Endothelial cell of umbilical vein (primary cell): ENCODE results near the gene FLVCR2. TPM values are rescaled to one million over a fixed set of nuclear protein-coding genes. Genes with fewer than 3 reads are reported as not detected.

Source experiments
- BruUV-seq: library from RNA; stranded (reverse); fragments of 400-500 nt; replicated peaks from 2 replicates; lab custom pipeline; 2021; lab: Mats Ljungman, UMichigan
- CTCF ChIA-PET: fragments of 300-600, 350-600 bp; sonication (Branson Sonifier 250); formaldehyde crosslinking; loops from one replicate; lab custom pipeline; 2021; ENCODE audit warnings: antibody characterized with exemption, inconsistent platforms; lab: Charles Lee
- POLR2A ChIA-PET: fragments of 300-600, 350-600 bp; sonication (Branson Sonifier 250); formaldehyde crosslinking; loops from one replicate; lab custom pipeline; 2021; ENCODE audit warnings: antibody characterized with exemption, inconsistent platforms; lab: Charles Lee
- DNase-seq: peaks from one replicate; pipeline ENCODE4 v3.0.0-alpha.2; 2011; ENCODE audit warnings: low read depth, low spot score
- FAIRE-seq: peaks from 2 replicates; lab custom pipeline; 2011; peaks lifted over from hg19 to GRCh38; lab: Jason Lieb, UNC
- H2AFZ ChIP-seq: 2 replicates; pipeline ENCODE4 v1.6.0; 2012; ENCODE audit warnings: low read depth, low read length, control low read depth, inconsistent platforms
- H3K27ac ChIP-seq: 2 replicates; pipeline ENCODE4 v1.5.1; 2011; ENCODE audit warnings: low read depth, mild to moderate bottlenecking, control low read depth, low read length, moderate library complexity; ENCODE audit not compliant: insufficient read depth
- H3K27me3 ChIP-seq, 2 experiments: 2 replicates each; pipeline versions ENCODE4 v1.6.0 to v1.6.1; 2011; ENCODE audit warnings: low read length in 2 of 2, mixed read lengths in 1 of 2; ENCODE audit not compliant: control insufficient read depth in 2 of 2, insufficient read depth in 2 of 2
- H3K36me3 ChIP-seq, 2 experiments: 2 replicates in 1 of 2; 3 replicates in 1 of 2; pipeline ENCODE4 v1.5.1; 2011; ENCODE audit warnings: low read length in 2 of 2, mild to moderate bottlenecking in 1 of 2, moderate library complexity in 1 of 2; ENCODE audit not compliant: control insufficient read depth in 2 of 2, insufficient read depth in 2 of 2; ENCODE audit errors: extremely low read depth in 1 of 2
- H3K4me1 ChIP-seq: 3 replicates; pipeline ENCODE4 v1.5.1; 2011; ENCODE audit warnings: mild to moderate bottlenecking, low read length; ENCODE audit not compliant: control insufficient read depth, insufficient read depth; ENCODE audit errors: extremely low read depth
- H3K4me2 ChIP-seq: 2 replicates; pipeline ENCODE4 v1.6.1; 2011; ENCODE audit warnings: low read length, control low read depth, mixed read lengths; ENCODE audit not compliant: insufficient read depth
- H3K4me3 ChIP-seq, 3 experiments: fragments of 200-600 bp in 1 of 3; sonication (generic), shearing (Covaris generic) in 1 of 3; replicated peaks in 1 of 3; 2 replicates each; pipeline ENCODE4 v1.5.1; 2011 to 2016; ENCODE audit warnings: control low read depth in 3 of 3, low read length in 3 of 3, mild to moderate bottlenecking in 2 of 3, inconsistent platforms in 1 of 3, low read depth in 1 of 3, moderate library complexity in 1 of 3; ENCODE audit not compliant: insufficient read depth in 1 of 3
- H3K79me2 ChIP-seq: 2 replicates; pipeline ENCODE4 v1.6.0; 2012; ENCODE audit warnings: low read length, inconsistent platforms; ENCODE audit not compliant: control insufficient read depth, insufficient read depth
- H3K9ac ChIP-seq: replicated peaks from 2 replicates; pipeline ENCODE3; 2011; ENCODE audit warnings: low read length, control low read depth; ENCODE audit not compliant: insufficient read depth; ENCODE audit errors: extremely low read depth
- H3K9me1 ChIP-seq: replicated peaks from 3 replicates; pipeline ENCODE4 v1.6.0; 2011; ENCODE audit warnings: mild to moderate bottlenecking, low read length; ENCODE audit not compliant: control insufficient read depth, insufficient read depth; ENCODE audit errors: extremely low read depth
- H3K9me3 ChIP-seq: replicated peaks from 2 replicates; pipeline ENCODE4 v1.5.1; 2012; ENCODE audit warnings: low read length, inconsistent platforms; ENCODE audit not compliant: control insufficient read depth, insufficient read depth
- H4K20me1 ChIP-seq: replicated peaks from 2 replicates; pipeline ENCODE3; 2011; ENCODE audit warnings: mild to moderate bottlenecking, low read length; ENCODE audit not compliant: control insufficient read depth, insufficient read depth; ENCODE audit errors: extremely low read depth
- EZH2 ChIP-seq: IDR thresholded peaks from 2 replicates; pipeline ENCODE4 v1.6.1; 2012; ENCODE audit warnings: borderline replicate concordance, low read depth, mild to moderate bottlenecking, moderate library complexity, low read length, inconsistent platforms; ENCODE audit not compliant: severe bottlenecking
- FOS ChIP-seq: IDR thresholded peaks from 2 replicates; pipeline ENCODE4 v1.6.1; 2011; ENCODE audit warnings: mild to moderate bottlenecking, low read length, moderate library complexity, borderline replicate concordance; ENCODE audit not compliant: insufficient read depth
- GATA2 ChIP-seq: IDR thresholded peaks from 2 replicates; pipeline ENCODE4 v1.7.0; 2011; ENCODE audit warnings: low read depth, mild to moderate bottlenecking, moderate library complexity, mixed read lengths, low read length; ENCODE audit not compliant: insufficient read length, insufficient read depth
- JUN ChIP-seq: IDR thresholded peaks from 2 replicates; pipeline ENCODE4 v1.6.1; 2011; ENCODE audit warnings: borderline replicate concordance, low read depth; ENCODE audit not compliant: insufficient read length, insufficient read depth
- MYC ChIP-seq: IDR thresholded peaks from one replicate; pipeline ENCODE4 v1.6.1; 2011; ENCODE audit warnings: mild to moderate bottlenecking, low read depth, low read length
- POLR2A ChIP-seq: IDR thresholded peaks from 2 replicates; pipeline ENCODE4 v1.6.1; 2012; ENCODE audit warnings: low read depth, mild to moderate bottlenecking, control low read depth, low read length
- POLR2AphosphoS5 ChIP-seq: IDR thresholded peaks from 2 replicates; pipeline ENCODE4 v1.6.1; 2012; ENCODE audit warnings: low read depth, mild to moderate bottlenecking, control low read depth, low read length, moderate library complexity; ENCODE audit not compliant: insufficient read depth
- dilution Hi-C: fragments of 300-500 bp; cut with MboI; formaldehyde crosslinking; loops from one replicate; pipeline ENCODE4 v1.15.0; 2019; ENCODE audit warnings: low sequenced_read_pairs; ENCODE audit not compliant: extremely low pct_ligation_motif_present
- intact Hi-C: fragments of 100-400 bp; cut with micrococcal nuclease; formaldehyde crosslinking; loops from one replicate; pipeline ENCODE4 v1.10.0; 2022
- polyA plus RNA-seq, 4 experiments: library from polyadenylated mRNA; depleted of rRNA in 3 of 4; stranded (reverse) in 3 of 4; unstranded in 1 of 4; fragments of >200 nt; gene quantifications; 2 replicates each; pipeline versions ENCODE4 v1.2.1 to v1.2.3, GENCODE V29; 2011 to 2012; ENCODE audit warnings: missing spikeins in 1 of 4
- total RNA-seq: library from RNA; stranded (reverse); gene quantifications from 2 replicates; pipeline ENCODE4 v1.2.3, GENCODE V29; 2021
- TF ChIP-seq, protein P1 (sequence below): IDR thresholded peaks from 2 replicates; pipeline ENCODE4 v1.6.1; 2011; ENCODE audit not compliant: insufficient read depth, insufficient read length
- TF ChIP-seq, protein P2 (sequence below), 2 donors: IDR thresholded peaks; 1 replicate in 1 of 2; 2 replicates in 1 of 2; pipeline ENCODE4 v1.5.1; 2011; ENCODE audit warnings: low read length in 2 of 2, mild to moderate bottlenecking in 2 of 2, moderate library complexity in 2 of 2, control low read depth in 1 of 2, inconsistent platforms in 1 of 2, low read depth in 1 of 2; ENCODE audit not compliant: insufficient read depth in 1 of 2; ENCODE audit errors: extremely low read depth in 1 of 2

Gene FLVCR2
- total and polyA plus RNA-seq, 2 donors (not counting 3 experiments of a cell fraction or from before 2014, with no cell fraction given): 1.4 to 4.9 TPM

GRCh38 chr14:75551021-75551420 is 27.4 kb upstream of the FLVCR2 start:
- H3K4me2 ChIP-seq: no peak overlapping the region
- ChIA-PET POLR2A (no interaction called here), CTCF (interaction anchor here (1.6 kb wide), 1 partner anchor 10 kb away, joined by 5 read pairs; no protein-coding TSS in a partner anchor)
- intact Hi-C loops (no loop called here), dilution Hi-C loops (no loop called here)
- H3K9me3 ChIP-seq: no peaks in the 10 kb centered on the region
- BruUV-seq: no TSS peak
- no peaks in the 10 kb centered on the region for H3K79me2 ChIP-seq
- no peak overlapping the region for H3K9ac ChIP-seq
- no peak for TF ChIP-seq JUN
- TF ChIP-seq EZH2: no peak
- TF ChIP-seq POLR2AphosphoS5: no peak
- no peak for TF ChIP-seq GATA2
- TF ChIP-seq, protein P1, sequence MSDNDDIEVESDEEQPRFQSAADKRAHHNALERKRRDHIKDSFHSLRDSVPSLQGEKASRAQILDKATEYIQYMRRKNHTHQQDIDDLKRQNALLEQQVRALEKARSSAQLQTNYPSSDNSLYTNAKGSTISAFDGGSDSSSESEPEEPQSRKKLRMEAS: no peak
- TF ChIP-seq POLR2A: no peak
- TF ChIP-seq FOS: no peak
- TF ChIP-seq, protein P2, sequence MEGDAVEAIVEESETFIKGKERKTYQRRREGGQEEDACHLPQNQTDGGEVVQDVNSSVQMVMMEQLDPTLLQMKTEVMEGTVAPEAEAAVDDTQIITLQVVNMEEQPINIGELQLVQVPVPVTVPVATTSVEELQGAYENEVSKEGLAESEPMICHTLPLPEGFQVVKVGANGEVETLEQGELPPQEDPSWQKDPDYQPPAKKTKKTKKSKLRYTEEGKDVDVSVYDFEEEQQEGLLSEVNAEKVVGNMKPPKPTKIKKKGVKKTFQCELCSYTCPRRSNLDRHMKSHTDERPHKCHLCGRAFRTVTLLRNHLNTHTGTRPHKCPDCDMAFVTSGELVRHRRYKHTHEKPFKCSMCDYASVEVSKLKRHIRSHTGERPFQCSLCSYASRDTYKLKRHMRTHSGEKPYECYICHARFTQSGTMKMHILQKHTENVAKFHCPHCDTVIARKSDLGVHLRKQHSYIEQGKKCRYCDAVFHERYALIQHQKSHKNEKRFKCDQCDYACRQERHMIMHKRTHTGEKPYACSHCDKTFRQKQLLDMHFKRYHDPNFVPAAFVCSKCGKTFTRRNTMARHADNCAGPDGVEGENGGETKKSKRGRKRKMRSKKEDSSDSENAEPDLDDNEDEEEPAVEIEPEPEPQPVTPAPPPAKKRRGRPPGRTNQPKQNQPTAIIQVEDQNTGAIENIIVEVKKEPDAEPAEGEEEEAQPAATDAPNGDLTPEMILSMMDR (IDR thresholded peaks at IDR 0.05; ENCODE audit: extremely low read depth in 1 of 2, insufficient read depth in 1 of 2, low read depth in 1 of 2, low read length in 2 of 2): no peak
- no peak for TF ChIP-seq MYC
- no peak for DNase-seq
- no peak overlapping the region for H2AFZ ChIP-seq
- no peaks in the 10 kb centered on the region for H3K4me1 ChIP-seq
- peaks cover 7 to 11% of the 10 kb centered on the region in 2 experiments for H3K27me3 ChIP-seq
- H3K36me3 ChIP-seq: no peaks in the 10 kb centered on the region
- FAIRE-seq: no peak
- no peaks in the 10 kb centered on the region for H3K9me1 ChIP-seq
- H3K27ac ChIP-seq: no peak overlapping the region
- H4K20me1 ChIP-seq: no peaks in the 10 kb centered on the region
- no peak overlapping the region for H3K4me3 ChIP-seq
